Gastrocnemius medialis (tissue), 4 donors: ENCODE measurements around the gene PHF12. TPM values are rescaled to one million over a fixed set of nuclear protein-coding genes. Genes with fewer than 3 reads are reported as not detected.

Source experiments
- ATAC-seq, 2 donors: fragments of 150-250 bp; one replicate each; pipeline ENCODE4 v1.9.1; 2016
- DNase-seq, 2 donors: peaks; one replicate each; pipeline ENCODE4 v3.0.0-alpha.2; 2019
- H3K27ac ChIP-seq, 4 donors: fragments of 200-600 bp; sonication (generic); 1 replicate in 1 of 4; 2 replicates in 3 of 4; pipeline ENCODE4 v1.5.1; 2016 to 2018; ENCODE audit warnings: mild to moderate bottlenecking in 2 of 4, moderate library complexity in 1 of 4
- H3K27me3 ChIP-seq, 3 donors: fragments of 200-600 bp; sonication (generic) in 2 of 3; 1 replicate in 1 of 3; 2 replicates in 2 of 3; pipeline versions ENCODE4 v1.5.1 to v1.6.0; 2016 to 2019; ENCODE audit warnings: mild to moderate bottlenecking in 1 of 3, moderate library complexity in 1 of 3
- H3K36me3 ChIP-seq, 2 donors: fragments of 200-600 bp; sonication (generic) in 1 of 2; one replicate each; pipeline ENCODE4 v1.5.1; 2017 to 2018
- H3K4me1 ChIP-seq, 2 donors: fragments of 200-600 bp; sonication (generic) in 1 of 2; one replicate each; pipeline ENCODE4 v1.5.1; 2016 to 2017; ENCODE audit warnings: mild to moderate bottlenecking in 2 of 2
- H3K4me3 ChIP-seq, 4 donors: fragments of 200-600 bp; sonication (generic) in 3 of 4; 1 replicate in 1 of 4; 2 replicates in 3 of 4; pipeline ENCODE4 v1.5.1; 2016 to 2019; ENCODE audit warnings: mild to moderate bottlenecking in 2 of 4
- H3K9me3 ChIP-seq, 3 donors: fragments of 200-600 bp; sonication (generic) in 2 of 3; 1 replicate in 1 of 3; 2 replicates in 2 of 3; pipeline ENCODE4 v1.5.1; 2016 to 2019
- POLR2A ChIP-seq, 2 donors: fragments of 450-650 bp; IDR thresholded peaks; one replicate each; pipeline ENCODE4 v1.6.1; 2017; ENCODE audit warnings: antibody characterized with exemption in 2 of 2, mild to moderate bottlenecking in 2 of 2, moderate library complexity in 2 of 2
- in situ Hi-C, 4 donors: fragments of 200-750 bp; cut with MboI; loops; one replicate each; pipeline versions ENCODE4 v1.15.0 to v1.8.0; 2017; ENCODE audit warnings: low sequenced_read_pairs in 4 of 4
- intact Hi-C: fragments of 100-400 bp; cut with DNase I; formaldehyde crosslinking; loops from one replicate; pipeline ENCODE4 v1.15.1; 2023; ENCODE audit warnings: low total_unique reads
- total RNA-seq, 4 donors: library from RNA; depleted of rRNA; stranded (reverse); fragments of >200 nt; gene quantifications; one replicate each; pipeline versions ENCODE4 v1.1.0 to v1.2.3, GENCODE V29; 2016
- TF ChIP-seq, protein P1 (sequence below), 5 experiments: fragments of 450-650 bp in 3 of 5; fragments of 200-600 bp in 2 of 5; sonication (generic) in 2 of 5; IDR thresholded peaks in 4 of 5; conservative IDR thresholded peaks in 1 of 5; 1 replicate in 4 of 5; 2 replicates in 1 of 5; pipeline ENCODE4 v1.5.1; 2016 to 2019; ENCODE audit warnings: antibody characterized with exemption in 5 of 5, mild to moderate bottlenecking in 3 of 5, moderate library complexity in 3 of 5

The PHF12 gene
- total RNA-seq, 4 donors from 2014 or later, result 22.1 to 37.3 (median 24.2) TPM

DNA sequence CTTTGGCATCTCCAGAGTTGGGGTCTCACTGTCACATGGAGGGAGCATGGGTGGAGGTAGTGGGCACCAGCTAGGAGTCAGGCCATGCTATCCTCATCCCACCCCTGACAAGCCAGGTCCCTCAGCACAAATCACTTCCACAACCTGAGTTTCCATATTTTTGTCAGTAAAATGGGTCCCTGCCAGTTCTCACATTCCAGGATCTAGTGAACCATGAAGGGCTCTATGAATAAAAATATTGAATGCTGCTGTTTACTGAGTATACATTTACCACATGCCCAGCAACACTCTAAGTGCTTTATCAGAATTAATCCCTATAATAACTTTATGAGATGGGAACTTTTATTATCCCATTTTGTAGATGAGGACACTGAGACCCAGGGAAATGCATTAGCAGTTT lies 37.7 kb upstream of the PHF12 start:
- TF ChIP-seq, protein P1, sequence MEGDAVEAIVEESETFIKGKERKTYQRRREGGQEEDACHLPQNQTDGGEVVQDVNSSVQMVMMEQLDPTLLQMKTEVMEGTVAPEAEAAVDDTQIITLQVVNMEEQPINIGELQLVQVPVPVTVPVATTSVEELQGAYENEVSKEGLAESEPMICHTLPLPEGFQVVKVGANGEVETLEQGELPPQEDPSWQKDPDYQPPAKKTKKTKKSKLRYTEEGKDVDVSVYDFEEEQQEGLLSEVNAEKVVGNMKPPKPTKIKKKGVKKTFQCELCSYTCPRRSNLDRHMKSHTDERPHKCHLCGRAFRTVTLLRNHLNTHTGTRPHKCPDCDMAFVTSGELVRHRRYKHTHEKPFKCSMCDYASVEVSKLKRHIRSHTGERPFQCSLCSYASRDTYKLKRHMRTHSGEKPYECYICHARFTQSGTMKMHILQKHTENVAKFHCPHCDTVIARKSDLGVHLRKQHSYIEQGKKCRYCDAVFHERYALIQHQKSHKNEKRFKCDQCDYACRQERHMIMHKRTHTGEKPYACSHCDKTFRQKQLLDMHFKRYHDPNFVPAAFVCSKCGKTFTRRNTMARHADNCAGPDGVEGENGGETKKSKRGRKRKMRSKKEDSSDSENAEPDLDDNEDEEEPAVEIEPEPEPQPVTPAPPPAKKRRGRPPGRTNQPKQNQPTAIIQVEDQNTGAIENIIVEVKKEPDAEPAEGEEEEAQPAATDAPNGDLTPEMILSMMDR (IDR thresholded peaks at IDR 0.05 in 4 of 5, conservative IDR thresholded peaks at IDR 0.05 in 1 of 5), result no peak
- no peak for TF ChIP-seq POLR2A (IDR thresholded peaks at IDR 0.05)
- no peak for ATAC-seq
- Histone ChIP-seq H3K9me3 (no peaks in the 10 kb centered on the region), H3K4me1 (peaks cover 9 to 11% of the 10 kb centered on the region in 2 donors), H3K27ac (no peak overlapping the region), H3K4me3 (no peak overlapping the region), H3K36me3 (no peaks in the 10 kb centered on the region), H3K27me3 (no peaks in the 10 kb centered on the region)
- DNase-seq, result no peak
- intact Hi-C loops, result no loop called here
- in situ Hi-C loops, result no loop called here

- in situ Hi-C loops (no loop called here), intact Hi-C loops (no loop called here)
- no peak for DNase-seq
- Histone ChIP-seq H3K4me3 (no peak overlapping the region), H3K9me3 (no peaks in the 10 kb centered on the region), H3K27me3 (no peaks in the 10 kb centered on the region), H3K4me1 (peaks cover 4 to 11% of the 10 kb centered on the region in 2 donors), H3K36me3 (no peaks in the 10 kb centered on the region), H3K27ac (no peak overlapping the region)
- TF ChIP-seq, protein P1 (IDR thresholded peaks at IDR 0.05 in 4 of 5, conservative IDR thresholded peaks at IDR 0.05 in 1 of 5), result no peak
- no peak for TF ChIP-seq POLR2A (IDR thresholded peaks at IDR 0.05)
- no peak for ATAC-seq
Observed at GRCh38 chr17:28988475-28988874, 37.2 kb upstream of the PHF12 start.

DNA sequence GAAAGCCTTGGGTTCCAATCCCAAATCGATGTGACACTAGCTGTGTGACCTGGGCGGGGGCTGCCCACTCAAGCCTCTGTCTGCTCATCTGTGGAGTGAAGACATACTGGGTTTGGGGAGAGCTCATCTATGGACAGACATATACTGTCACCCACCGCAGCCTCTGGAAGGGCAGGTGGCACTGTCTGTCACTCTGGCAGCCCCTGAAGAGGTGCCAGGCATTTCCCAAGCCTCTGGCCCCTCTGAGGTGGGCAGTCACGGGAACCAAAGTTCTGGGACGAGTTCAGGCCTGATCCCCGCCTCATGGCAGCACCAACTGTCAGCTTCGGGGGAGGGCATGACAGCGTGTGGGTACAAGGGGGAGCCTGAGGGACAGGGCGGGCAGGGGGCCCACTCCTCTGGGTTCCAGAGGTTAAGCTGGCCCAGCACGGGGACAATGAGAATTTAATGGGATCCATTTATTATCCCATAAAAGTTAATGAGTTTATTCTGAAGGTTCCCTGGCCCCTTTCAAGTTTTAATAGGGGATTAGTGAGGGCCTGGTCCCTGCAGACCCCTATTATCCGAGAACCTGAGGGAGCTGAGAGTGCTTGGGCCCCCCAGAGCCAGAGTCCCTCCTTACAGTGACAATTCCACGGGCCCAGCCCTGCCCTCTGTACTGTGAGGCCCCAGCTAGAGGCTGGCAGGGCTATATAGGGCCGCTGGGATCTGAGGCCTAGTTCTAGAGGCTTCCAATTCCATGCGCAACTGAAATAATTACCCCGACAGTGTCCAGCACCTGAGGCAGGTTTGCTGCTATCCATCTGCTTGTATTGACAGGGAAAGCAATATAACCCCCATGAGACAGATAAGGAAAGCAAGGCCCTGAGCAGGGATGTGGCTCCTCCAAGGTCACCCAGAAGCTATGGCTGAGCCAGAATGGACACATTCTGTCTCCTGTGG lies 35.7 kb upstream of the PHF12 start:
- peak in 1 of 2 donors; percentile 47 for ATAC-seq
- in situ Hi-C loops, result no loop called here
- Histone ChIP-seq H3K27ac (no peak overlapping the region), H3K27me3 (no peaks in the 10 kb centered on the region), H3K36me3 (no peaks in the 10 kb centered on the region), H3K4me3 (no peak overlapping the region), H3K9me3 (no peaks in the 10 kb centered on the region), H3K4me1 (peaks cover 11% of the 10 kb centered on the region in 2 donors)
- TF ChIP-seq, protein P1 (IDR thresholded peaks at IDR 0.05 in 4 of 5, conservative IDR thresholded peaks at IDR 0.05 in 1 of 5), result no peak
- no peak for TF ChIP-seq POLR2A (IDR thresholded peaks at IDR 0.05)
- intact Hi-C loops, result no loop called here
- peak in 1 of 2 donors; percentile 36 for DNase-seq

GRCh38 chr17:28985950-28986713 lies 34.8 kb upstream of the PHF12 start:
- ATAC-seq (no peak), DNase-seq (no peak)
- Histone ChIP-seq H3K27ac (no peak overlapping the region), H3K4me1 (peaks cover 11% of the 10 kb centered on the region in 2 donors), H3K9me3 (no peaks in the 10 kb centered on the region), H3K36me3 (no peaks in the 10 kb centered on the region), H3K4me3 (no peak overlapping the region), H3K27me3 (no peaks in the 10 kb centered on the region)
- in situ Hi-C loops, result no loop called here
- intact Hi-C loops, result no loop called here
- no peak for TF ChIP-seq POLR2A (IDR thresholded peaks at IDR 0.05)
- TF ChIP-seq, protein P1 (IDR thresholded peaks at IDR 0.05 in 4 of 5, conservative IDR thresholded peaks at IDR 0.05 in 1 of 5), result no peak
